H9 (cell line): ENCODE measurements around the gene HOXB8. TPM values are rescaled to one million over a fixed set of nuclear protein-coding genes. Genes with fewer than 3 reads are reported as not detected.

Source experiments
- DNase-seq: peaks from one replicate; pipeline ENCODE4 v3.0.0-alpha.2; 2017
- H2AFZ ChIP-seq: one replicate; pipeline ENCODE4 v1.6.1; 2013; ENCODE audit warnings: mild to moderate bottlenecking, low read length, control low read depth, moderate library complexity
- H2AK5ac ChIP-seq: 2 replicates; pipeline ENCODE4 v1.6.1; 2013; ENCODE audit warnings: low read length, control low read depth, mixed read lengths; ENCODE audit not compliant: insufficient read length
- H2BK120ac ChIP-seq: one replicate; pipeline ENCODE4 v1.6.1; 2013; ENCODE audit warnings: low read depth, mild to moderate bottlenecking, low read length, control low read depth, inconsistent platforms; ENCODE audit not compliant: poor library complexity, severe bottlenecking
- H2BK12ac ChIP-seq: 2 replicates; pipeline ENCODE4 v1.6.1; 2013; ENCODE audit warnings: low read length, control low read depth, mixed read lengths, low read depth; ENCODE audit not compliant: insufficient read length
- H2BK15ac ChIP-seq: 2 replicates; pipeline ENCODE4 v1.6.1; 2013; ENCODE audit warnings: low read depth, low read length, control low read depth
- H2BK20ac ChIP-seq: one replicate; pipeline ENCODE4 v1.6.1; 2013; ENCODE audit warnings: low read depth, mild to moderate bottlenecking, low read length, control low read depth, inconsistent platforms; ENCODE audit not compliant: poor library complexity, severe bottlenecking
- H2BK5ac ChIP-seq: 2 replicates; pipeline ENCODE4 v1.6.1; 2013; ENCODE audit warnings: low read length, control low read depth, mixed read lengths; ENCODE audit not compliant: insufficient read length
- H3K14ac ChIP-seq: 2 replicates; pipeline ENCODE4 v1.6.1; 2013; ENCODE audit warnings: low read length, control low read depth; ENCODE audit not compliant: insufficient read depth
- H3K18ac ChIP-seq: 2 replicates; pipeline ENCODE4 v1.6.1; 2013; ENCODE audit warnings: low read depth, mild to moderate bottlenecking, mixed read lengths, low read length, control low read depth; ENCODE audit not compliant: insufficient read length
- H3K23ac ChIP-seq: 2 replicates; pipeline ENCODE4 v1.6.1; 2013; ENCODE audit warnings: low read length, control low read depth, mixed read lengths, low read depth; ENCODE audit not compliant: insufficient read length
- H3K23me2 ChIP-seq: 2 replicates; pipeline ENCODE4 v1.6.1; 2013; ENCODE audit warnings: low read depth, mild to moderate bottlenecking, mixed read lengths, low read length, control low read depth; ENCODE audit not compliant: insufficient read length, poor library complexity, severe bottlenecking
- H3K27ac ChIP-seq: 2 replicates; pipeline ENCODE4 v1.5.1; 2013; ENCODE audit warnings: low read length, control low read depth, mixed read lengths, low read depth; ENCODE audit not compliant: insufficient read length
- H3K27me3 ChIP-seq: 2 replicates; pipeline ENCODE4 v1.6.1; 2013; ENCODE audit warnings: low read length, control low read depth, inconsistent platforms; ENCODE audit not compliant: insufficient read depth
- H3K4ac ChIP-seq: 2 replicates; pipeline ENCODE4 v1.6.1; 2013; ENCODE audit warnings: low read depth, mild to moderate bottlenecking, control low read depth, inconsistent platforms, low read length, moderate library complexity
- H3K4me1 ChIP-seq: 2 replicates; pipeline ENCODE4 v1.6.1; 2013; ENCODE audit warnings: low read length, control low read depth, inconsistent platforms; ENCODE audit not compliant: insufficient read depth
- H3K4me2 ChIP-seq: 2 replicates; pipeline ENCODE4 v1.6.1; 2013; ENCODE audit warnings: low read length, control low read depth, mixed read lengths; ENCODE audit not compliant: insufficient read length, insufficient read depth
- H3K56ac ChIP-seq: 2 replicates; pipeline ENCODE4 v1.6.1; 2013; ENCODE audit warnings: low read depth, mild to moderate bottlenecking, mixed read lengths, low read length, control low read depth; ENCODE audit not compliant: insufficient read length
- H3K79me1 ChIP-seq: 2 replicates; pipeline ENCODE4 v1.6.1; 2013; ENCODE audit warnings: low read depth, mild to moderate bottlenecking, moderate library complexity, low read length, control low read depth, inconsistent platforms; ENCODE audit not compliant: insufficient read depth, poor library complexity, severe bottlenecking
- H3K79me2 ChIP-seq: 2 replicates; pipeline ENCODE4 v1.6.1; 2013; ENCODE audit warnings: low read length, control low read depth, inconsistent platforms; ENCODE audit not compliant: insufficient read depth
- H3K9ac ChIP-seq: 2 replicates; pipeline ENCODE4 v1.6.1; 2013; ENCODE audit warnings: low read length, control low read depth, mixed read lengths; ENCODE audit not compliant: insufficient read length; ENCODE audit errors: extremely low read depth
- H3K9me3 ChIP-seq: one replicate; pipeline ENCODE4 v1.6.1; 2013; ENCODE audit warnings: low read depth, low read length, inconsistent platforms; ENCODE audit not compliant: control insufficient read depth
- H3T11ph ChIP-seq: one replicate; pipeline ENCODE4 v1.6.1; 2013; ENCODE audit warnings: mild to moderate bottlenecking, low read length, control low read depth, inconsistent platforms
- H4K20me1 ChIP-seq: one replicate; pipeline ENCODE4 v1.6.1; 2013; ENCODE audit not compliant: control insufficient read depth, insufficient read length, insufficient read depth
- H4K5ac ChIP-seq: 2 replicates; pipeline ENCODE4 v1.6.1; 2013; ENCODE audit warnings: low read depth, mild to moderate bottlenecking, mixed read lengths, low read length, control low read depth; ENCODE audit not compliant: insufficient read length
- H4K8ac ChIP-seq: replicated peaks from 2 replicates; pipeline ENCODE4 v1.6.1; 2013; ENCODE audit warnings: low read length, control low read depth, mixed read lengths, low read depth; ENCODE audit not compliant: insufficient read length
- H4K91ac ChIP-seq: 2 replicates; pipeline ENCODE4 v1.6.1; 2013; ENCODE audit warnings: low read depth, mild to moderate bottlenecking, moderate library complexity, mixed read lengths, low read length, control low read depth; ENCODE audit not compliant: insufficient read length
- H3K27ac Mint-ChIP-seq, 3 experiments: 2 replicates in 2 of 3; 3 replicates in 1 of 3; pipeline ENCODE4 v1.8.0; 2020 to 2021; ENCODE audit warnings: mixed read lengths in 3 of 3, mild to moderate bottlenecking in 1 of 3, moderate library complexity in 1 of 3
- H3K27me3 Mint-ChIP-seq: 2 replicates; pipeline ENCODE4 v1.8.0; 2021; ENCODE audit warnings: low read depth, mild to moderate bottlenecking, moderate library complexity, mixed read lengths
- H3K36me3 Mint-ChIP-seq, 3 experiments: 2 replicates in 2 of 3; 3 replicates in 1 of 3; pipeline ENCODE4 v1.8.0; 2020 to 2021; ENCODE audit warnings: low read depth in 3 of 3, mixed read lengths in 3 of 3; ENCODE audit not compliant: insufficient read depth in 1 of 3
- H3K4me1 Mint-ChIP-seq, 2 experiments: 2 replicates each; pipeline ENCODE4 v1.8.0; 2020; ENCODE audit warnings: mixed read lengths in 2 of 2
- H3K4me3 Mint-ChIP-seq, 2 experiments: 2 replicates in 1 of 2; 3 replicates in 1 of 2; pipeline ENCODE4 v1.8.0; 2020 to 2021; ENCODE audit warnings: mild to moderate bottlenecking in 2 of 2, mixed read lengths in 2 of 2, moderate library complexity in 1 of 2
- H3K9me3 Mint-ChIP-seq, 2 experiments: 2 replicates in 1 of 2; 3 replicates in 1 of 2; pipeline ENCODE4 v1.8.0; 2020; ENCODE audit warnings: mild to moderate bottlenecking in 2 of 2, mixed read lengths in 2 of 2, moderate library complexity in 1 of 2
- WGBS: extraction: QIAGEN DNeasy Blood & Tissue Kit; methylation state at CpG from one replicate; pipeline ENCODE4 v1.1.7; 2013; ENCODE audit warnings: missing lambda C conversion rate, low lambda C conversion rate, mixed read lengths; ENCODE audit not compliant: insufficient read length; ENCODE audit errors: extremely low coverage; 5-methylcytosine and 5-hydroxymethylcytosine counted together
- total RNA-seq: library from RNA; stranded (reverse); gene quantifications from 2 replicates; pipeline ENCODE4 v1.2.1, GENCODE V29; 2021
- TF ChIP-seq, protein P1 (sequence below): fragments of 200-600 bp; sonication (generic); conservative IDR thresholded peaks from 3 replicates; pipeline ENCODE4 v1.8.0; 2021; ENCODE audit warnings: antibody characterized with exemption, mild to moderate bottlenecking

The HOXB8 gene
- total RNA-seq, 1 experiment from 2014 or later = not detected

DNA sequence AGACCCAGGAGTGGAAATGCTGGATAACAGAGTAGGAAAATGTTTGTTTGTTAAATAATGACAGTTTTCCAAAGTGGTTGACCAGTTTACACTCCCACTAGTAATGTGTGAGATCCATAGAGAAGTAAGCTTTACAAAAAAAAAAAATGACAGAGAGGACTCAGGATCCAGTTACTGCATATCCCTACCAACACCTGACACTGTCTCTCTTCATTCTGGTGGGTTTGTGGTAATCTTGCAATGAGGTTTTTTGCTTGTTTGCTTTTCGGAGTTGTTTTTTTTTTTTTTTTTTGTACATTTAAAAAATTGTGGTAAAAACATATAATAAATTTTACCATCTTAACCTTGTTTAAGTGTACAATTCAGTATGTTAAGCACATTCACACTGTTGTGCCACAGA is 34.6 kb upstream of the HOXB8 start:
- TF ChIP-seq, protein P1, sequence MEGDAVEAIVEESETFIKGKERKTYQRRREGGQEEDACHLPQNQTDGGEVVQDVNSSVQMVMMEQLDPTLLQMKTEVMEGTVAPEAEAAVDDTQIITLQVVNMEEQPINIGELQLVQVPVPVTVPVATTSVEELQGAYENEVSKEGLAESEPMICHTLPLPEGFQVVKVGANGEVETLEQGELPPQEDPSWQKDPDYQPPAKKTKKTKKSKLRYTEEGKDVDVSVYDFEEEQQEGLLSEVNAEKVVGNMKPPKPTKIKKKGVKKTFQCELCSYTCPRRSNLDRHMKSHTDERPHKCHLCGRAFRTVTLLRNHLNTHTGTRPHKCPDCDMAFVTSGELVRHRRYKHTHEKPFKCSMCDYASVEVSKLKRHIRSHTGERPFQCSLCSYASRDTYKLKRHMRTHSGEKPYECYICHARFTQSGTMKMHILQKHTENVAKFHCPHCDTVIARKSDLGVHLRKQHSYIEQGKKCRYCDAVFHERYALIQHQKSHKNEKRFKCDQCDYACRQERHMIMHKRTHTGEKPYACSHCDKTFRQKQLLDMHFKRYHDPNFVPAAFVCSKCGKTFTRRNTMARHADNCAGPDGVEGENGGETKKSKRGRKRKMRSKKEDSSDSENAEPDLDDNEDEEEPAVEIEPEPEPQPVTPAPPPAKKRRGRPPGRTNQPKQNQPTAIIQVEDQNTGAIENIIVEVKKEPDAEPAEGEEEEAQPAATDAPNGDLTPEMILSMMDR = no peak
- Histone ChIP-seq H3K4me1 (no peaks in the 10 kb centered on the region), H3K27me3 (peaks cover 46% of the 10 kb centered on the region), H3K79me1 (no peaks in the 10 kb centered on the region), H3K23me2 (peaks cover 8% of the 10 kb centered on the region), H4K20me1 (no peaks in the 10 kb centered on the region), H2BK20ac (no peak overlapping the region), H3K14ac (no peak overlapping the region), H3K27ac (no peak overlapping the region), H4K8ac (no peak overlapping the region), H3K4me2 (no peak overlapping the region), H2BK12ac (no peak overlapping the region), H3K79me2 (no peaks in the 10 kb centered on the region), H3K23ac (no peak overlapping the region), H2AK5ac (no peak overlapping the region), H2BK5ac (no peak overlapping the region), H4K5ac (no peak overlapping the region), H3T11ph (no peak overlapping the region), H2AFZ (no peak overlapping the region), H2BK15ac (no peak overlapping the region), H3K18ac (no peak overlapping the region), H2BK120ac (no peak overlapping the region), H3K56ac (no peak overlapping the region), H3K9me3 (no peaks in the 10 kb centered on the region), H4K91ac (no peak overlapping the region), H3K9ac (no peak overlapping the region), H3K4ac (no peak overlapping the region)
- H3K9me3 Mint-ChIP-seq = peaks cover 3 to 7% of the 10 kb centered on the region in 2 experiments; a peak in 3 of 5 replicates
- no peaks in the 10 kb centered on the region for H3K36me3 Mint-ChIP-seq
- WGBS = no CpG with 5 or more reads among the region's 1 CpG
- H3K27me3 Mint-ChIP-seq = peaks cover 97% of the 10 kb centered on the region
- DNase-seq = no peak
- H3K27ac Mint-ChIP-seq = no peak overlapping the region; a peak in 1 of 7 replicates
- no peak overlapping the region for H3K4me3 Mint-ChIP-seq
- peaks cover 5 to 10% of the 10 kb centered on the region in 2 experiments for H3K4me1 Mint-ChIP-seq
